Muscle layer of duodenum (tissue), 2 donors: Measurements from ENCODE around the gene SOCS4.
"Not testable (repeated sequence)": the region's sequence is repeated elsewhere in the genome, so short reads cannot be mapped to it uniquely, and the experiment has no call there.

Experiments
- H3K27ac ChIP-seq: one replicate; pipeline ENCODE4 v1.7.0; 2013; ENCODE audit warnings: mild to moderate bottlenecking, low read length
- H3K27me3 ChIP-seq: one replicate; pipeline ENCODE4 v1.7.0; 2013; ENCODE audit warnings: low read depth, mild to moderate bottlenecking, control low read depth, low read length
- H3K36me3 ChIP-seq, 2 donors: one replicate each; pipeline ENCODE4 v1.7.0; 2013; ENCODE audit warnings: low read length in 2 of 2, control low read depth in 1 of 2, mild to moderate bottlenecking in 1 of 2; ENCODE audit not compliant: insufficient read depth in 2 of 2, control insufficient read depth in 1 of 2
- H3K4me1 ChIP-seq, 2 donors: one replicate each; pipeline ENCODE4 v1.7.0; 2013; ENCODE audit warnings: low read length in 2 of 2, mild to moderate bottlenecking in 2 of 2, control low read depth in 1 of 2, moderate library complexity in 1 of 2; ENCODE audit not compliant: insufficient read depth in 2 of 2, control insufficient read depth in 1 of 2
- H3K4me3 ChIP-seq, 2 donors: one replicate each; pipeline ENCODE4 v1.7.0; 2013; ENCODE audit warnings: low read length in 2 of 2, low read depth in 1 of 2, mild to moderate bottlenecking in 1 of 2
- H3K9me3 ChIP-seq, 2 donors: one replicate each; pipeline ENCODE4 v1.7.0; 2013; ENCODE audit warnings: low read length in 2 of 2, control low read depth in 1 of 2, mild to moderate bottlenecking in 1 of 2; ENCODE audit not compliant: control insufficient read depth in 1 of 2
- donor health status: healthy.

Gene SOCS4

DNA sequence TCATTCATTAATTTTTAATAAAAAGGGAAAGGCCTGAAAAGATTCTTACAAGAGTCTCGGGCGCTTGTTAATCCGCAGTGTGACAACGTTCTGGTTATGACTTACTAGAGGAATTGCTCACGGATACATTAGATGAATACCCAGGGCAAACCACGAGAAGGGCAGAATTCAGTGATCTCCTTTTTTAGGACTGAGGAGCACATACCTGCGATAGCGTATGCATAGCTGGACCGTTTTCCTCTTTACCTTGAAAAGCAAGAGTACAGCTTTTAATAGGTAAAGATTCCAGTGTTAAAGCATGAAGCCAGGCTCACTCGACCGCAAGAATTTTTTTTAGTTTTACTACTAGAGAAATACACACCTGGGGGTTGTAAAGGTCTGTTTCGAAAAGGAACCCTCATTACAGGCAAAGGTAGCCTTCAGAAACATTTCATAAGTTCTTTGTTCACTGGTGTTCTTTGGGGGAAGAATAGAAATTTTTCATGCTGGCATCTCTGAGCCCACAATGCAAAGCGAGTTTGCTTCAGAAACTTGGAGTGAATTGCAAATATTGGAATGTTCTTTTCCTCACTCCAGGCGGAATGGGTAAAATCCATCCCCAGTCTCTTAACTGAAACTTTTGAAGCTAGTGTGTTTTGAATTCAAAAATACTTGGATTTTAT lies 25.4 kb downstream of the SOCS4 start:
- Histone ChIP-seq H3K27ac (peak overlapping the region; percentile 98), H3K36me3 (peaks cover 0 to 22% of the 10 kb centered on the region in 2 donors), H3K4me3 (peak overlapping the region; percentile 81 to 84), H3K9me3 (no peaks in the 10 kb centered on the region), H3K27me3 (no peaks in the 10 kb centered on the region), H3K4me1 (peaks cover 16 to 33% of the 10 kb centered on the region in 2 donors)

DNA sequence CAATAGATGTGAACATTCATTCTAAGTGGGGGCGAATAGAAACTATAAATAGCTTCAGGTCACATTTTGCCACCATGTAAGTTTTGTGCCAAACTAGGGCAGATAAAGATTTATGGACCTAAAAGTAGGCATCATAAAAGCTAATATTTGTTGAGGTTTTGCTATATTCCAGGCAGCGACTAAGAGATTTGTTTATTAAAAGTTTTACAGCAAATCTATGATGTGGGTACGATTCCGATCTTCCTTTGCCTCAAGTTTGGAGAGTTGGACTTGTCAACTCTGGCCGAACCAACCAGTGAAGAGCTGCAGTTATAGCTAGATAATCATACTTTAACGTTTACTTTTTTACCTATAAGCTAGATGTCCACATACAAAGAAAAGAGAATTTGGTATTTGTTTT lies 26.0 kb downstream of the SOCS4 start:
- Histone ChIP-seq H3K36me3 (peaks cover 0 to 22% of the 10 kb centered on the region in 2 donors), H3K4me1 (peaks cover 16 to 33% of the 10 kb centered on the region in 2 donors), H3K27ac (peak overlapping the region; percentile 98), H3K9me3 (no peaks in the 10 kb centered on the region), H3K27me3 (no peaks in the 10 kb centered on the region), H3K4me3 (peak overlapping the region; percentile 81 to 84)

DNA sequence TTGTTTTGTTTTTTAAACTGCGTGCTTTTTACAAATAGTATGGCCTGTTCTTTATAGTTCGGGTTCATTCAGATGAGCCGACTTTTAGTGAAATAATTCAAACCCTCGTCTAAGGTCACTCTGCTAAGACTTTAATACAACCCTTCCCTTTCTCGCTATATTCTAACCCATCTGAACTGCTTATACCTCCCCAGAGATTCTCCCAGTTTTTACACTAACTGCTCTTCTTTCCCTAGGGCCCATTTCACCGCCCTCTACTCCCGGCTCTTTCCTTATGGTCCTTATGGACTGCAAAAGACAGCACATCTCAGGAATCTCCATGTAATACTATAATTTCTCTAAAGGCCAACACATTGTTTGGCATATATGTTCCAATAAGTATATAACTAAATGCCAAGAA lies 26.5 kb downstream of the SOCS4 start:
- Histone ChIP-seq H3K4me3 (peak overlapping the region; percentile 81 to 84), H3K27me3 (no peaks in the 10 kb centered on the region), H3K4me1 (peaks cover 16 to 33% of the 10 kb centered on the region in 2 donors), H3K27ac (no peak overlapping the region), H3K9me3 (no peaks in the 10 kb centered on the region), H3K36me3 (peaks cover 0 to 22% of the 10 kb centered on the region in 2 donors)

DNA sequence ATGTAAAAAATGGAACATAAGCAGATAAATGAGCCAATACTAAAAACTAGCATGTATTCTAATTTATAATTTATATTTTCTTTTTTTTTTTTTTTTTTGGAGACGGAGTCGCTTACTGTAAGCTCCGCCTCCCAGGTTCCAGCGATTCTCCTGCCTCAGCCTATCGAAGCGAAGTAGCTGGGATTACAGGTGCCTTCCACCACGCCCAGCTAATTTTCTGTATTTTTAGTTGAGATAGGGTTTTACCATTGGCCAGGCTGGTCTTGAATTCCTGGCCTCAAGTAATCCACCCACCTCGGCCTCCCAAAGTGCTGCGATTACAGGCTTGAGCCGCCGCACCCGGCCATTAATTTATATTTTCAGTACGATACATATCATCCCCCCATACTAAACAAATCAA lies 27.1 kb downstream of the SOCS4 start:
- no peak overlapping the region for H3K27ac ChIP-seq
- H3K4me3 ChIP-seq, result no peak overlapping the region
- H3K27me3 ChIP-seq, result no peaks in the 10 kb centered on the region
- peaks cover 0 to 22% of the 10 kb centered on the region in 2 donors for H3K36me3 ChIP-seq
- no peaks in the 10 kb centered on the region for H3K9me3 ChIP-seq
- peaks cover 16 to 33% of the 10 kb centered on the region in 2 donors for H3K4me1 ChIP-seq

DNA sequence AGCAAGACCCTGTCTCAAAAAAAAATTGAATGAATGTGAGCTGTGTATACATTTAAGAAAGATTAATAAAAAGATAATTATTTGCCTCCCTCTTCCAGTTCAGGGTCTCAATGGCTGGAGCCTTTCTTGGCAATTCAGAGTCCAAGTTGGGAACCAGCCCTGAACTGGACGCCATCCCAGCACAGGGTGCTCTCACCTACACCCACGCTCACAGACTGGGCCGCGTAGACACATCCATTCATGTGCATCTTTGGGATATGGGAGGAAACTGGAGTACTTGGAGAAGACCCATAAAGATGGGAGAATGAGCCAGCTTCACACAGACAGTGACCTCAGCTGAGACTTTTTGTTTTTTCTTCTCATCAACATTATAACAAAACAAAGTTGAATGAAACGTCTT lies 30.9 kb downstream of the SOCS4 start:
- Histone ChIP-seq H3K9me3 (no peaks in the 10 kb centered on the region), H3K36me3 (peaks cover 2 to 16% of the 10 kb centered on the region in 2 donors), H3K27ac (no peak overlapping the region), H3K4me3 (no peak overlapping the region), H3K27me3 (no peaks in the 10 kb centered on the region), H3K4me1 (peaks cover 13 to 41% of the 10 kb centered on the region in 2 donors)

DNA sequence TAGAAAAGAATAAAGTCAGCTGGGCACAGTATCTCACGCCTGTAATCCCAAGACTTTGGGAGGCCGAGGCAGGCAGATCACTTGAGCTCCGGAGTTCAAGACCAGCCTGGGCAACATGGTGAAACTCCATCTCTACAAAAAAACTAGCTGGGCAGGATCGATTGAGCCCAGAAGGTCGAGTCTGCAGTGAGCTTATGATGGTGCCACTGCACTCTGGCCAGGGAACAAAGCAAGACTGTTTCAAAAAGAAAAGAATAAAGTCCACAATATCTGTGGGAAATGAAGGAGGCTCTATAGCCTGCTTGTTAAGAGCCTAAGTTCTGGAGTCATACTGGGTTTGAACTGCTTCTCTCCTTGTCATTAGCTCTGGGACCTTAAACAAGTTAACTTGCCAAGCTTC lies 32.3 kb downstream of the SOCS4 start:
- H3K36me3 ChIP-seq, result peaks cover 11 to 21% of the 10 kb centered on the region in 2 donors

DNA sequence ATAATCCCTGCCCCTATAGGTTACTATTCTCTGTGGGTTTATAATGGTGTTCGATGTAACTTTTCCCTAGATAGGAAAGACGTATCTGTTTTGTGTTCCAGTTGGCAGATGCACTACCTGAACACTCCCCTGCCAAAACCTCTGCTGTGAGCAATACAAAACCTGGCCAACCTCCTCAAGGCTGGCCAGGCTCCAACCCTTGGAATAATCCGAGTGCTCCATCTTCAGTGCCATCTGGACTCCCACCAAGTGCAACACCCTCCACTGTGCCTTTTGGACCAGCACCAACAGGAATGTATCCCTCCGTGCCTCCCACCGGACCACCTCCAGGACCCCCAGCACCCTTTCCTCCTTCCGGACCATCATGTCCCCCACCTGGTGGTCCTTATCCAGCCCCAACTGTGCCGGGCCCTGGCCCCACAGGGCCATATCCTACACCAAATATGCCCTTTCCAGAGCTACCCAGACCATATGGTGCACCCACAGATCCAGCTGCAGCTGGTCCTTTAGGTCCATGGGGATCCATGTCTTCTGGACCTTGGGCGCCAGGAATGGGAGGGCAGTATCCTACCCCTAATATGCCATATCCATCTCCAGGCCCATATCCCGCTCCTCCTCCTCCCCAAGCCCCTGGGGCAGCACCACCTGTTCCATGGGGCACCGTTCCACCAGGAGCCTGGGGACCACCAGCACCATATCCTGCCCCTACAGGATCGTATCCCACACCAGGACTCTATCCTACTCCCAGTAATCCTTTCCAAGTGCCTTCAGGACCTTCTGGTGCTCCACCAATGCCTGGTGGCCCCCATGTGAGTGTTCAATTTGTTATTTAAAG lies 35.7 kb downstream of the SOCS4 start:
- H3K4me1 ChIP-seq, result peaks cover 0 to 16% of the 10 kb centered on the region in 2 donors

More for the DNA sequence above, 32.3 kb downstream of the SOCS4 start:
- Histone ChIP-seq H3K27me3 (no peaks in the 10 kb centered on the region), H3K4me3 (no peak overlapping the region), H3K27ac (no peak overlapping the region), H3K4me1 (peaks cover 4 to 32% of the 10 kb centered on the region in 2 donors), H3K9me3 (no peaks in the 10 kb centered on the region)

DNA sequence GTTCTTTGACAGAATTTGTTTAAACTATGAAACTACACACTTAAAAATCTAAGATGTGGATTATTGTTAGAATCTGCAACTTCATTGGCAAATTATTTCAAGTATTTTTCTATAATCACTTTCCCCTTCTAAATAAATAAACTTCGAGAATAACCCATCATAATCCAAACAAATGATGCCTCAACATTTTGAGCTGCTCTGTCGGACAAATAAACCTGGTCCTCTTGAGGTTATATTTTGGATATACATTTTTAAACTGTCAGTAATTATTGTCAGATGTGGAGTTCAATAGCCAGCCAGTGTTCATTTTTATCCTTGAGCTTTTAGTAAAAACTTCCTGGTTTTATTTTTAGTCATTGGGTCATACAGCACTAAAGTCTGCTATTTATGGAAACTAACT lies 37.9 kb downstream of the SOCS4 start:
- H3K27me3 ChIP-seq, H3K9me3 ChIP-seq, H3K4me3 ChIP-seq, H3K27ac ChIP-seq: not testable (repeated sequence)
- Histone ChIP-seq H3K36me3 (peaks cover 22 to 37% of the 10 kb centered on the region in 2 donors), H3K4me1 (peaks cover 0 to 16% of the 10 kb centered on the region in 2 donors)

More for the DNA sequence above, 35.7 kb downstream of the SOCS4 start:
- Histone ChIP-seq H3K36me3 (peaks cover 22 to 32% of the 10 kb centered on the region in 2 donors), H3K9me3 (no peaks in the 10 kb centered on the region), H3K27ac (no peak overlapping the region), H3K4me3 (no peak overlapping the region), H3K27me3 (no peaks in the 10 kb centered on the region)

DNA sequence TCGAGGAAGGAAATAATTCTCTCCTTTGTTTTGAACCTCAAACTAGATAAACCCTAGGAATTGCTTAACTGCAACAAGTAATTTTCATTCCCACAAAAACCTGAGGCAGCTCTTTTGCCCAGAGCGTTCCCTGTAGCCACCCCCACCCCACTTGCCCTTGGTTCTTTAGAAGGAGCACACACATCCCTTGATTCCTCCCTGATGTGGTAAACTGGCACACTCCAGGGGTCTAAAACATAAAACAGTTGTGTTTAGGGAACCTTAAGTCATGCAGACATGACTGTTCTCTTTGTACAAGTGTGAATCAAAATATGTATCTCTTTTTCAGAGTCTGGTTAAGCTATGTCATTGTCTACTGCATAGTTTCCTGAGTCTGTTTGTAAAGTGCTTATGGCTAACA lies 38.4 kb downstream of the SOCS4 start:
- H3K4me1 ChIP-seq, result peaks cover 0 to 16% of the 10 kb centered on the region in 2 donors
- no peaks in the 10 kb centered on the region for H3K27me3 ChIP-seq
- no peak overlapping the region for H3K27ac ChIP-seq
- H3K36me3 ChIP-seq, result peaks cover 22 to 38% of the 10 kb centered on the region in 2 donors
- no peaks in the 10 kb centered on the region for H3K9me3 ChIP-seq
- H3K4me3 ChIP-seq, result no peak overlapping the region

DNA sequence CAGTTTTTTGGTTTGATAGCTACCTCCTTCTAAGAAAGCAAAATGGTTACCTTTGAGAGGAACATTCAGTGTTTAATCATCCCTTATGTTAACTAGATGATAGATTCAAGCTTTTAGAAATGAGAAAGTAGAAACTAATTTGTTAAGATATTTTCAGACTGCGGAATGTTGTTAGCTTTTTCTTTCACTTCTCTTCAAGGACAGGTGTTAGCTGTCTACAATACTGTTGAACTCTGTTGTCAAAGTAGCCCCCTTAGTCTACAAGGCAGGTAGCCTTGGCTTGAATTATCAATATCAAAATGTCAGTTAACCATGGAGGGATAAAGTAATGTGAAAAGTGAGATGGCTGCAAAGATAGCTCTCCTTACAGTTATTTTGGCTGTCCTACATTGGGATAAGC lies 39.2 kb downstream of the SOCS4 start:
- Histone ChIP-seq H3K9me3 (no peaks in the 10 kb centered on the region), H3K27me3 (no peaks in the 10 kb centered on the region), H3K4me3 (no peak overlapping the region), H3K27ac (no peak overlapping the region), H3K4me1 (peaks cover 0 to 16% of the 10 kb centered on the region in 2 donors), H3K36me3 (peaks cover 22 to 38% of the 10 kb centered on the region in 2 donors)

DNA sequence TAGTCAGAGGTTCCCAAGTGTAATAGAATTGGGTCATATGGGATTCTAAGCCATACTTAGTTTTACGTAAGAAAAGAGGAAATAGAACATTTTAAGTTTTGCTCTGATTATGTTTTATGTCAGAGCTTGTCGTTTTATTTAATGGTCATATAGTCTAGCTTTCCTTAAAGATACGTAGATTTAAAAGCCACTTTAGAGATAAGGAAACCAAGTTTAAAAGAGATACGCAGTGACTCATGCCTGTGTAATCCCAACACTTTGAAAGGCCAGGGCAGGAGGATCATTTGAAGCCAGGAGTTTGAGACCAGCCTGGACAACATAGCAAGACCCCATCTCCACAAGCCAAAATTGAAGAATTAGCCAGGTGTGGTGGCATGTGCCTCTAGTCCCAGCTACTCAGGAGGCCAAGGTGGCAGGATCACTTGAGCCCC lies 44.0 kb downstream of the SOCS4 start:
- peaks cover 6 to 18% of the 10 kb centered on the region in 2 donors for H3K36me3 ChIP-seq
- H3K4me1 ChIP-seq, result peaks cover 0 to 21% of the 10 kb centered on the region in 2 donors
- no peak overlapping the region for H3K27ac ChIP-seq

More for the DNA sequence above, 44.0 kb downstream of the SOCS4 start:
- Histone ChIP-seq H3K9me3 (no peaks in the 10 kb centered on the region), H3K4me3 (no peak overlapping the region), H3K27me3 (no peaks in the 10 kb centered on the region)
